BLaER1 treated with 17β-estradiol and CSF1 and Interleukin-3, amounts not matched to agents 10 nM and 100 nM (cell line): Measurements from ENCODE around the gene OR8K5.

ENCODE experiments used
- H3K27ac ChIP-seq, 11 experiments: shearing (Covaris generic); formaldehyde crosslinking; 2 replicates each; pipeline ENCODE4 v1.8.1; 2022
- H3K27me3 ChIP-seq, 11 experiments: shearing (Covaris generic); formaldehyde crosslinking; 2 replicates each; pipeline ENCODE4 v1.8.1; 2022
- H3K36me3 ChIP-seq, 11 experiments: shearing (Covaris generic); formaldehyde crosslinking; 2 replicates each; pipeline ENCODE4 v1.8.1; 2022
- H3K4me1 ChIP-seq, 10 experiments: shearing (Covaris generic); formaldehyde crosslinking; 2 replicates each; pipeline ENCODE4 v1.8.1; 2022
- H3K4me2 ChIP-seq, 11 experiments: shearing (Covaris generic); formaldehyde crosslinking; 2 replicates each; pipeline ENCODE4 v1.8.1; 2022
- H3K4me3 ChIP-seq, 10 experiments: shearing (Covaris generic); formaldehyde crosslinking; 2 replicates each; pipeline ENCODE4 v1.8.1; 2022
- H3K9ac ChIP-seq, 11 experiments: shearing (Covaris generic); formaldehyde crosslinking; 2 replicates each; pipeline ENCODE4 v1.8.1; 2022
- H3K9me3 ChIP-seq, 11 experiments: shearing (Covaris generic); formaldehyde crosslinking; replicated peaks in 1 of 11; 2 replicates each; pipeline ENCODE4 v1.8.1; 2022
- H4K20me1 ChIP-seq, 11 experiments: shearing (Covaris generic); formaldehyde crosslinking; 2 replicates each; pipeline ENCODE4 v1.8.1; 2022
- Cebpa-rat ChIP-seq, 11 experiments: shearing (Covaris generic); IDR thresholded peaks; 2 replicates each; pipeline ENCODE4 v1.8.1; 2022

The OR8K5 gene, protein sequence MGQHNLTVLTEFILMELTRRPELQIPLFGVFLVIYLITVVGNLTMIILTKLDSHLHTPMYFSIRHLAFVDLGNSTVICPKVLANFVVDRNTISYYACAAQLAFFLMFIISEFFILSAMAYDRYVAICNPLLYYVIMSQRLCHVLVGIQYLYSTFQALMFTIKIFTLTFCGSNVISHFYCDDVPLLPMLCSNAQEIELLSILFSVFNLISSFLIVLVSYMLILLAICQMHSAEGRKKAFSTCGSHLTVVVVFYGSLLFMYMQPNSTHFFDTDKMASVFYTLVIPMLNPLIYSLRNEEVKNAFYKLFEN

DNA sequence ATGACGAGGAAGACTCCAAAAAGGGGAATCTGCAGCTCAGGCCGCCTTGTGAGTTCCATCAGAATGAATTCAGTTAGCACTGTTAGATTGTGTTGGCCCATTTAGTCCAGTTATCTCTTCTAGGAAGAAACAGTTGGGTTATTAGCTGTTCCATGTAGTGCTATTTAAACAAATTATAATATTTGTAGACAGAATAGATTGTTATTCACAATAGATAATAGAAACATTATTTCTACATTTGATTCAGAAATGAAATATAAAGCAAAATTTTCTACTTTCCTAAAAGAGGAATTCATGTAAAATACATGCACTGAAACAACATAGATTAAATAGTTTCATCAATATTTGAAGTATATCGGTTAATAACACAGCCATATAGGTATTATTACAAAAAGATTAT is at the start of gene OR8K5:
Gene OR8K5 (minus strand): TSS at position 101 of the 400 bp plus-strand sequence. CDS start 0 bp downstream, at position 101.
- H3K27me3 ChIP-seq, result no peaks in the 10 kb centered on the region
- no peak within 1 kb of the TSS for H3K27ac ChIP-seq
- H3K4me2 ChIP-seq, result no peak within 1 kb of the TSS
- H3K4me1 ChIP-seq, result no peaks in the 10 kb centered on the region
- no peak within 1 kb of the TSS for H3K9ac ChIP-seq
- no peaks in the 10 kb centered on the region for H3K9me3 ChIP-seq
- no peak for TF ChIP-seq Cebpa-rat (IDR thresholded peaks at IDR 0.05)
- H4K20me1 ChIP-seq, result no peaks in the 10 kb centered on the region
- H3K36me3 ChIP-seq, result no peaks in the 10 kb centered on the region
- H3K4me3 ChIP-seq, result no peak within 1 kb of the TSS

DNA sequence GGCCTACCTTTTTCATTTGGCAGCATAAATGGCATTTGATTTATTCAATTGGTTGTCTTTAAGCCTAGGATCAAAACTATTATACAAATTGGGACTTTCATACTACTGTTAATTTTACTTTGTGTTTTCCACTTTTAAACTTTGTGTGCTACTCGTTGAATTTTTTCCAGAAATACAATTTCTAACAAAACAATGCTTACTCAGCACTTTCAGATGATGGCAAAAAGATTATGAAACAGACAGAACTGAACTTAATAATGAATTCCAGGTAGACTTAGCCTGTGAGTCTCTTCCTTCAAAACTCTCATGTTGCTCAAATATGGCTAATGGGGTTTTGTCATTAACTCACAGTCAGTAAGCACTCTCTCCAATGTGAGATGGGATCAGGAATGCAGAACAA is 47.7 kb upstream of the OR8K5 start:
- Histone ChIP-seq H3K27me3 (no peaks in the 10 kb centered on the region), H3K4me2 (no peak overlapping the region), H3K4me3 (no peak overlapping the region), H3K4me1 (no peaks in the 10 kb centered on the region), H4K20me1 (no peaks in the 10 kb centered on the region), H3K9ac (no peak overlapping the region), H3K36me3 (no peaks in the 10 kb centered on the region), H3K9me3 (no peaks in the 10 kb centered on the region), H3K27ac (no peak overlapping the region)
- no peak for TF ChIP-seq Cebpa-rat (IDR thresholded peaks at IDR 0.05)

DNA sequence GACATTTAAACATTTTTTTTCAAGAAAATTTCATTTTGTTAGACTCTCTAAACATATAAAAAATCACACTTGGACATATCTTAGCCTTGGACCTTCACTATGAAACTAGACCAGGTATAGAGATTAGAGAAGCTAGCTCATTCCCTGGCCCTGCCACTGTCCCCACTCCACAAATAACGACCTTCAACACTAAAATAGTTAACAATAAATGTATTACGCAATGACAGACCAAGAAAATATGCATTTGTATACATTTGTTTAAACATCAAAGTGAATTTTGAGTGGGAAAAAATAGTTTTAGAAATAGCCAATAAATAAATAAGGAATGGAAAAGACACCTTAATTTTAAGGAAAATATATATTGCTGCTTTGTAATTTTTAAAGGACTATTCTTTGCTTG is 37.2 kb upstream of the OR8K5 start:
- no peaks in the 10 kb centered on the region for H3K36me3 ChIP-seq
- no peaks in the 10 kb centered on the region for H3K9me3 ChIP-seq

DNA sequence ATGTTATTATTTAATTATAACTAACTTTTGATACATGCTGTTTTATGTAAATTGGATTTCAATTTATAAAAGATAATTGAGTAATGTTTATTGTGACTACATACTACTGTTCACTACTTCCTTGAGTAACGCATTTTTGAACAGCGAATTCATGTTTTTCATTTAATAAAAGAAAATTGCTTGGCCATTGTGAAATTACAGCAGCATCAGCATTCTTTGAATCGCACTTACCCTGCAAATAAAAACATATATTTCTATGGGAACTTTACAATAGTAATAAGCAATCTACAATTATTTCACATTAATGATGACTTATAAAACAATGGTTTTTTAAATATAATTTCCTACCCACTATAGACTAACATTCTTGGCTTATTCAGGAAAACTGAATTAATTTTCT is 36.6 kb upstream of the OR8K5 start:
- H3K9me3 ChIP-seq, result no peaks in the 10 kb centered on the region
- H4K20me1 ChIP-seq, result no peaks in the 10 kb centered on the region
- H3K27ac ChIP-seq, result no peak overlapping the region
- no peaks in the 10 kb centered on the region for H3K27me3 ChIP-seq
- H3K4me1 ChIP-seq, result no peaks in the 10 kb centered on the region
- H3K4me3 ChIP-seq, result no peak overlapping the region
- H3K9ac ChIP-seq, result no peak overlapping the region
- no peak for TF ChIP-seq Cebpa-rat (IDR thresholded peaks at IDR 0.05)
- H3K36me3 ChIP-seq, result no peaks in the 10 kb centered on the region
- H3K4me2 ChIP-seq, result no peak overlapping the region

More for the DNA sequence above, 37.2 kb upstream of the OR8K5 start:
- no peaks in the 10 kb centered on the region for H3K27me3 ChIP-seq
- no peaks in the 10 kb centered on the region for H3K4me1 ChIP-seq
- H3K27ac ChIP-seq, result no peak overlapping the region
- H3K9ac ChIP-seq, result no peak overlapping the region
- H3K4me3 ChIP-seq, result no peak overlapping the region
- peak in 2 of 11 experiments; percentile 33 to 69; a peak in 3 of 22 replicates for TF ChIP-seq Cebpa-rat (IDR thresholded peaks at IDR 0.05)
- no peaks in the 10 kb centered on the region for H4K20me1 ChIP-seq
- no peak overlapping the region for H3K4me2 ChIP-seq

DNA sequence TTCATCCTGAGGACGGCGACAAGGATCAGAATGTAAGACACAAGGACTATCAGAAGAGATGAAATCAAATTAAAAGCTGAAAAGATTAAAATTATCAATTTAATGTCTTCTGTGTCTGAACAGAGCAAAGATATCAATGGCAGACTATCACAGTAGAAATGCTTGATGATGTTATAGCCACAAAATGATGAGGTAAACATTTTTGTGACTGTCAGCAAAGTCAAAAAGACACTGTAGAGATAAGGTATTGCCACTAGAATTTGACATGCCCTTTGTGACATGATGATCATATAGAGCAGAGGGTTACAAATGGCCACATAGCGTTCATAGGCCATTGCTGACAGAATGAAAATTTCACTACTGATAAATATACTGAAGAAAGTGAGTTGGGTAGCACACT is 28.5 kb upstream of the OR8K5 start:
- no peak for TF ChIP-seq Cebpa-rat (IDR thresholded peaks at IDR 0.05)
- no peaks in the 10 kb centered on the region for H4K20me1 ChIP-seq

DNA sequence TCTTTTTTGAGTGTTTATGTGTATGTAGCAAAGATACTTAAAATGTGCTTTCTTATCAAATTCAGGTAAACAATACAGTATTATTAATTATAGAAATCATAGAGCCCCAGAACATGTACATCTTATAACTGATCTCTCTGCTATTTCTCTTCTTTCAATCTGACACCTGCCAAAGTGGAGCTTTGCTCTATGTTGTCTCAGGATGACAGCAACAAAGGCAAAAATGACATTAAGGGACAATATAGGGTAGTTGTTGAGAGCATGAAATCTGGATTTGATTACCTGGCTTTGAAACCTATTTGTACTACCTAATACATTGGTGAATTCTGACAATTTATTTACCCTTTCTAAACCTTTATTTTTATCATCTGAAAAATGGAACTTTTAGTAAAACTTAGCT is 23.3 kb upstream of the OR8K5 start:
- Histone ChIP-seq H3K4me1 (peaks cover 0 to 25% (median 0%) of the 10 kb centered on the region in 10 experiments; a peak in 5 of 20 replicates), H3K4me3 (no peak overlapping the region), H3K9ac (no peak overlapping the region), H3K27me3 (no peaks in the 10 kb centered on the region), H3K9me3 (peaks cover 0 to 13% (median 4%) of the 10 kb centered on the region in 11 experiments; a peak in 9 of 22 replicates), H3K27ac (no peak overlapping the region), H3K4me2 (peak overlapping the region in 1 of 11 experiments; percentile 27; a peak in 1 of 22 replicates), H4K20me1 (no peaks in the 10 kb centered on the region), H3K36me3 (no peaks in the 10 kb centered on the region)
- no peak for TF ChIP-seq Cebpa-rat (IDR thresholded peaks at IDR 0.05)

More for the DNA sequence above, 28.5 kb upstream of the OR8K5 start:
- no peak overlapping the region for H3K4me3 ChIP-seq
- H3K4me2 ChIP-seq, result no peak overlapping the region
- H3K9ac ChIP-seq, result no peak overlapping the region
- H3K27me3 ChIP-seq, result no peaks in the 10 kb centered on the region
- peaks cover 0 to 2% (median 0%) of the 10 kb centered on the region in 10 experiments; a peak in 2 of 20 replicates for H3K4me1 ChIP-seq
- H3K27ac ChIP-seq, result no peak overlapping the region
- no peaks in the 10 kb centered on the region for H3K9me3 ChIP-seq
- H3K36me3 ChIP-seq, result no peaks in the 10 kb centered on the region

DNA sequence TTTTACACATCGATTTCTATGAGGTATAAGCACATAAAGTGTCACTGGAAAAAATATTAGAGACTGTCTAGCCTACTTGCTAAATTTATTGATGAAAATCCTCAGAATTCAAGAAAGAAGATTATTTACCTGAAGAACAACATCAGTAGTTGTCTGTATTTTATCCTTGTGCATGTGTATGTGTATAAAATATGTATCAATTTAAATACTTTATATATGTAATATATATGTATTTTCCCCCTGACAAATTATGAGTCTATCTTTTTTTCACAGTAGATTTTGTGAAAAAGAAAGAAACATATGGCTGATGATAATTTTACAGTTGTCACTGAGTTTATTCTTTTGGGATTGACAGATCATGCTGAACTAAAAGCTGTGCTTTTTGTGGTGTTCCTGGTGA is 16.2 kb upstream of the OR8K5 start, which contains the start of gene OR5J2:
Gene OR5J2 (plus strand): TSS at position 301 of the 400 bp plus-strand sequence. CDS start 0 bp downstream, at position 301.
- Histone ChIP-seq H3K27me3 (no peaks in the 10 kb centered on the region), H3K27ac (no peak within 1 kb of the TSS), H4K20me1 (no peaks in the 10 kb centered on the region), H3K4me1 (no peaks in the 10 kb centered on the region), H3K4me3 (no peak within 1 kb of the TSS), H3K9ac (no peak within 1 kb of the TSS), H3K4me2 (no peak within 1 kb of the TSS), H3K36me3 (no peaks in the 10 kb centered on the region), H3K9me3 (peaks cover 0 to 13% (median 4%) of the 10 kb centered on the region in 11 experiments; a peak in 9 of 22 replicates)
- no peak for TF ChIP-seq Cebpa-rat (IDR thresholded peaks at IDR 0.05)

DNA sequence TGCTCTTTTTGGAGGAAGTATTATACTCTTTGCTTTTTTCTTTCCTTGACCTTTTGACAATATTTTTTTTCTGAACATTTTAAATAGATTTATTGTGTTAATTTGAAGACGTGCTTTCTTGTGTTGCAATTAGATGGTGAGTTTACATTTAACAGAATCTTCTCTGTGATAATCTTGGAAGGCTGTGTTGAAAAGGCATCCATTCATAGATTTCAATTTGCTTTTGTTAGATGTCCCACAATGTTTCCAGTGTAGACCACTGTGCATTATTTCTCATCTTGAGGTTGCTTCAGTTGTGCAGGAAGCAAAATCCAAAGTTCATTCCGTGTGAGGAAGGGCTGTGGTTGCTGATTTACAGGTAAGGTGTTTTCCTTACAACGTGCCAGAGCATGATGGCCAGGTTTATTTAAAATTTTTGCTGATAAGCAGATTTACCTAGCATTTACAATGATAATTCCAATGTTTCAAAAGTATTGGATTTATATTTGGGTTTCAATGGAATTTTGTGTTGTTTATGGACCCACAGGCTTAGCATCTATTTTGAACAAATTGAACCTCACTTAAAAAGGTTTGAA is 12.2 kb upstream of the OR8K5 start:
- no peaks in the 10 kb centered on the region for H3K4me1 ChIP-seq
- H3K4me2 ChIP-seq, result no peak overlapping the region
- H3K9me3 ChIP-seq, result no peaks in the 10 kb centered on the region
- TF ChIP-seq Cebpa-rat (IDR thresholded peaks at IDR 0.05), result no peak
- no peaks in the 10 kb centered on the region for H3K36me3 ChIP-seq
- no peak overlapping the region for H3K4me3 ChIP-seq
- H3K9ac ChIP-seq, result no peak overlapping the region
- H4K20me1 ChIP-seq, result no peaks in the 10 kb centered on the region
- no peak overlapping the region for H3K27ac ChIP-seq
- no peaks in the 10 kb centered on the region for H3K27me3 ChIP-seq

DNA sequence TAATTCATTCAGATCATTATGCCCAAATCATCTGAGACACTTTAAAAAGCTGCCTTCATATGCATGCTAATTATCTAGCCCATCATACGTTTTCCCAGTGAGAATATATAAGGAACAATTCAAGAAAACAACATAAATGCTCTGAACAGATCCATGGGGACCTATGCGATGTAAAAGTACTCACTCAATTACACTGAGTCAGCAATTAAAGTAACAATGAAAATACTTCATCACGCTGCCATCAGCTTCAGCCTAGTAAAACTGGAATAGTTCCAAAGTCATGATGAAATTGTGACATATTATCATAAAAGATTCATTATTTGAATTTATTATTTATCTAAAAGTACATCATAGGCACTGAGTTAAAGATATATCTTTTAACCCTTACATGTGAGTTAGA is 3.7 kb upstream of the OR8K5 start:
- Histone ChIP-seq H3K9ac (no peak overlapping the region), H3K9me3 (no peaks in the 10 kb centered on the region), H3K27ac (no peak overlapping the region), H3K36me3 (no peaks in the 10 kb centered on the region), H3K4me2 (no peak overlapping the region), H3K27me3 (no peaks in the 10 kb centered on the region), H3K4me3 (no peak overlapping the region), H4K20me1 (no peaks in the 10 kb centered on the region), H3K4me1 (no peaks in the 10 kb centered on the region)
- TF ChIP-seq Cebpa-rat (IDR thresholded peaks at IDR 0.05), result no peak

DNA sequence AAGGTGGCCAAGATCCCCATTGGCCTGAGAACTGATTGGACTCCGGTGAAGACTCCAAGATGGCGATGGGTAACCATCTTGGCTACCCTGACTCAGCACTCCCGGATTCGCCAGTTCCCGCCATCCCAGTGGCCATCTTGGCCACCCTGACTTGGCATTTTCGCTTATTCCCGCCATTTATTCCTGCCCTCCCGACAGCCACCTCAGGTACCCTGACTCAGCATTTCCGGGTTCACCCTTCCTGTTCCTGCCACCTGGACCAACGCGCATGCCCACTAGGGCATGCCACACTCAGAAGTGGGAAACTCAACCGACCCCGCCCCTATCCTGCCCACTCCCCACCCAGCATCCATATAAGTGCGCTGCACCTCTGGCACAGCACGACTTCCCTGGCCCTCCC is 7.8 kb downstream of the OR8K5 start:
- H3K4me2 ChIP-seq, result no peak overlapping the region
- no peak overlapping the region for H3K27ac ChIP-seq
- H3K36me3 ChIP-seq, result no peaks in the 10 kb centered on the region
- H3K4me3 ChIP-seq, result no peak overlapping the region
- H3K4me1 ChIP-seq, result no peaks in the 10 kb centered on the region
- no peak for TF ChIP-seq Cebpa-rat (IDR thresholded peaks at IDR 0.05)
- H3K27me3 ChIP-seq, result no peaks in the 10 kb centered on the region
- H3K9me3 ChIP-seq, result peaks cover 0 to 15% (median 9%) of the 10 kb centered on the region in 11 experiments; a peak in 13 of 22 replicates
- no peaks in the 10 kb centered on the region for H4K20me1 ChIP-seq
- no peak overlapping the region for H3K9ac ChIP-seq
